ENCODE measurements around the gene ZBTB48.
"Not testable (repeated sequence)": the region's sequence is repeated elsewhere in the genome, so short reads cannot be mapped to it uniquely, and the experiment has no call there.

GRCh38 chr1:6599991-6600390 is 20.2 kb downstream of the ZBTB48 start:
- TF ChIP-seq POLR2AphosphoS5 (IDR thresholded peaks at IDR 0.05; ENCODE audit: borderline replicate concordance, low read depth, low read length); EZH2 (IDR thresholded peaks at IDR 0.05); FOXP2 (optimal IDR thresholded peaks at IDR 0.05; ENCODE audit: control extremely low read depth, extremely low read length, insufficient read depth): not testable (repeated sequence)
